Rectal smooth muscle tissue (tissue), 1 donor: ENCODE data around the gene NR0B2.

Source experiments
- H3K27ac ChIP-seq: one replicate; pipeline ENCODE4 v1.7.0; 2013; ENCODE audit warnings: low read depth, low read length, inconsistent platforms
- H3K27me3 ChIP-seq: one replicate; pipeline ENCODE4 v1.7.0; 2013; ENCODE audit warnings: low read length; ENCODE audit not compliant: control insufficient read depth, insufficient read depth
- H3K36me3 ChIP-seq: one replicate; pipeline ENCODE4 v1.7.0; 2013; ENCODE audit warnings: low read length; ENCODE audit not compliant: control insufficient read depth, insufficient read depth
- H3K4me1 ChIP-seq: one replicate; pipeline ENCODE4 v1.7.0; 2013; ENCODE audit warnings: low read length; ENCODE audit not compliant: control insufficient read depth, insufficient read depth
- H3K4me3 ChIP-seq: one replicate; pipeline ENCODE4 v1.7.0; 2013; ENCODE audit warnings: low read length
- H3K9ac ChIP-seq: one replicate; pipeline ENCODE4 v1.7.0; 2013; ENCODE audit warnings: low read length

The NR0B2 gene

DNA sequence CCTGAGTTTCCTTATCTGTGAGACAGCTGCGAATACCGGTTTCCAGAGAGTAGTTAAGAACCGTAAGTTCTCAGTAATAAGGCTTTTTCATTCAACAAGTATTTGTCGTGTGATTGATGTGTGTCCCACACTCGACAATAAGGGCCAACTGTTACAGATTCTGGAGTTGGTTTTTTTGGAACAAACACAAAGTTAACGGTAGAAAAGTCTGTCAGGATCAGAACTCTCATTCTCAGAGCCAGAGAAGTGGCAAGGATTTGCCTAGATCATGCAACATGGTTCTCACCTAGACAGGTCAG, 8.6 kb upstream of the NR0B2 start:
- Histone ChIP-seq H3K4me1 (peaks cover 11% of the 10 kb centered on the region), H3K4me3 (peak overlapping the region; percentile 92), H3K27ac (no peak overlapping the region), H3K27me3 (no peaks in the 10 kb centered on the region), H3K9ac (peak overlapping the region; percentile 69), H3K36me3 (peaks cover 7% of the 10 kb centered on the region)

DNA sequence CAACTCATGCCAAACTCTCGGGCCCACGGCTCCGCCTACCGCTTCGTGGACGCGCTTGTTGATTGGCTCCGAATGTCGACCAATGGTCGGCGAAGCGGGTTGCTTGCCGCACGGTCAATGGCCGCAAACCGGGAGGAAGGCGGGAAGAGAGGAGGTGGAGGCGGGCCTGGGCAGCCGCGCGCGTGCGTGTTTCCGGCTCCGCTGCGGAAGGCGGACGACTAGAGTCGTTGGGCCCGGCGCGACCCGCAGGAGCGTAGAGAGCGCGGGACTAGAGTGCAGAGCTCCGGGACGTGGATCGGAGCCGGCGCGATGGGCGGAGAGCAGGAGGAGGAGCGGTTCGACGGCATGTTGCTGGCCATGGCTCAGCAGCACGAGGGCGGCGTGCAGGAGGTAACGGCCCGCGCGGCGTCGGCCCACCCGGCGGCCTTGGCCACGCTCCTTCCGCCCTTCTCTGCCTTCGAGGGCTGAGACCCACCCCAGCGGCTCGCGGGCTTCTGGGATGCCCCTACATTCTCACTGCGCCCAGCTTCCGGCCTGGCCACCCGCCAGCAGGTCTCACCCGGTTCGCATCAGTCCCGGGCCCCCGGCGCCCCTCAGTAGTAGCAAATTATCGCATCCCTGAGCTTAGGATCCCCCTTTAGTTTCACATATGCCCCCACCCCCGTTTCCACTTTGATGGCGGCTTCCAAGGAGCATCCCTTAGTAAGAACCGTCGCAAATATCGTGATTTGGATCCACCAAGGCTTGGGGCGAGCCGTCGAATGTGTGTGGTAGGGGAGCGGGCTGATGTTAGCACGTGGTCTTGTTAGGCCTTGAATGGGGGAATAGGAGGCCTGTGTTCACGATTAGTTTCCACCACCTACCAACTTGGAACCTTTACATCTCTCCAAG, 8.0 kb upstream of the NR0B2 start, which contains the start of gene NUDC:
NUDC (plus strand) TSS at position 204 of the 891 bp plus-strand sequence; CDS start at position 310, 106 bp downstream.
- Histone ChIP-seq H3K4me3 (peak within 1 kb of the TSS; percentile 92), H3K27ac (peak within 1 kb of the TSS; percentile 88), H3K36me3 (peaks cover 7% of the 10 kb centered on the region), H3K27me3 (no peaks in the 10 kb centered on the region), H3K4me1 (peaks cover 11% of the 10 kb centered on the region), H3K9ac (peak within 1 kb of the TSS; percentile 69)

DNA sequence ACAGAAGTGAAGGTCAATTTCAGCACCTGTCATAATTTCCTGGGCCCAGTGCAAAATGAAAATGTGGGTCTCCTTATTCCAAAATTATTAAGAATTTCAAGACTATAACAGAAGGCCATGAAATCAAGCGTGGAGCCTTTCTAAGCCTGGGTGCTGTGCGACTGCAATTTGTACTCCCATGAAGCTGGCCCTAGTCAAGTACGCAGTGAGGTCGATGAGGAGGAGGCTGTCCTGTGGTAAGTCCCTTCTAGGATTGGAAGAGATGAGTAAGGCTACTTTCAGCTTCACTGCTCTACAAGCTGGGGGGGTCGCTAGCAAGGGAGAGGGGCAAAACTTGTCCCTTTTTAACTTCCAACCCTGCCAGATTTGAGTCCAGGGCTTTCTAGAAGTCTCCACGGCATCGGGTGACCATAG, 7.4 kb upstream of the NR0B2 start:
- H3K36me3 ChIP-seq = peaks cover 7% of the 10 kb centered on the region
- peak overlapping the region; percentile 88 for H3K27ac ChIP-seq
- no peaks in the 10 kb centered on the region for H3K27me3 ChIP-seq
- no peak overlapping the region for H3K9ac ChIP-seq
- H3K4me3 ChIP-seq = peak overlapping the region; percentile 92
- peaks cover 11% of the 10 kb centered on the region for H3K4me1 ChIP-seq

DNA sequence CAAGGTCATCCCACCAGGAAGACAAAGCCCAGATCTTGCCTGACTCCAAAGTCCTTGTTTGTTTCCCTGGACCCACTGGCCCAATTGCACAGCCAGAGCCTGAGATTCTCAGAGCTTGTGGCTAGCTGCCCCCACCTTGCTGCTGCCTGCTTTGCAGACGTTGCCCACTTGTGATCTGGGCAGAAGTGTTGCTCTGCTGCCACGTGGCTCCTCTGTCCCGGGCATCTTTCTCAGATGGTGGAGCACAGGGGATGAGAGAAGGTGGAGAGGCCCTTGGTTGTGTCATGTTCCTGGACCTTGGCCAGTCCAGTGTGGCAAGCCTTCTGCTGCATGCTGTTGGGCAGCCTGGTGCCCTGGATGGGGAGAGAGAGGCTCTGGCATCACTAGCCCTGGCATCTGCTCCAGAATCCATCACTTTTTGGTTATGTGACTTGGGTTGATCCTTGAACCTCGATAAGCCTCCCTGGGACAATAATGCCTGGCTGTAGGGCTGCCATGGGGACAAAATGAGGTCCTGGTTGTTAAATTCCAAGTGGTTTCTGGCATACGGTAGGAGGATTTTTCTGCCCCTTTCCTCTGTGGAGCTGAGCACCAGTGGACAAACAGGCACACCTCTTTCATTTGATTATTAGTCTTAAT, 1.5 kb upstream of the NR0B2 start:
- Histone ChIP-seq H3K27me3 (no peaks in the 10 kb centered on the region), H3K27ac (no peak overlapping the region), H3K36me3 (no peaks in the 10 kb centered on the region), H3K4me1 (no peaks in the 10 kb centered on the region), H3K4me3 (no peak overlapping the region), H3K9ac (no peak overlapping the region)

DNA sequence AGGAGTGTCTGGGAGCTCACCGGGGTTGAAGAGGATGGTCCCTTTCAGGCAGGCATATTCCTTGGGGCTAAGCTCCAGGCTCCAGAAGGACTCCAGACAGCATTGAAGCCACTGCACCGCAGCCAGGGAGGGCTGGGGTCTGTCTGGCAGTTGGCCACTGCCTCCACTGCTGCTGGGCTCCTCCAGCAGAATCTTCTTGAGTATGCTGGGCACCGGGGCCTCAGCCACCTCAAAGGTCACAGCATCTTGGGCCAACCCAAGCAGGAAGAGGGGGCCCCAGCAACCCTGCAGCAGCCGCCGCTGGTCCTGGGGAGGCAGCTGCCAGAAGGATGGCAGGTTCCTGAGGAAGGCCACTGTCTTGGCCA, 404 bp downstream of the NR0B2 start:
- Histone ChIP-seq H3K36me3 (no peaks in the 10 kb centered on the region), H3K4me3 (no peak overlapping the region), H3K27ac (no peak overlapping the region), H3K4me1 (no peaks in the 10 kb centered on the region), H3K9ac (no peak overlapping the region), H3K27me3 (no peaks in the 10 kb centered on the region)

DNA sequence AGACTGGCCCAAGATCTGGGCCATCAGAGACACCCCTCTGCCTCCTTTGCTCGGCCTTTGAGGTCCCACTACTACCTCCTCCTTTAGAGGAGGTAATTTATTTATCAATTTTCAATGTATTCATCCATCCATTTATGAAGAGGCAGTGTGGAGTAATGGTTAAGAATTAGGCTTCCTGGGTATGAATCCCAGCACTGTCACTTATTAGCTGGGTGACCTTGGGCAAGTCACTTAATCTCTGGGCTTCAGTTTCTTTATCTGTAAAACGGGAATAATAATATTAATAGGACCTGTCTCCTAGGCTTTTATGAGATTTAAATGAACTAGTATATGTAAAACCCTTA, 1.7 kb downstream of the NR0B2 start:
- no peaks in the 10 kb centered on the region for H3K36me3 ChIP-seq
- H3K4me3 ChIP-seq = no peak overlapping the region
- H3K9ac ChIP-seq = no peak overlapping the region
- no peaks in the 10 kb centered on the region for H3K27me3 ChIP-seq
- H3K4me1 ChIP-seq = no peaks in the 10 kb centered on the region
- H3K27ac ChIP-seq = no peak overlapping the region

DNA sequence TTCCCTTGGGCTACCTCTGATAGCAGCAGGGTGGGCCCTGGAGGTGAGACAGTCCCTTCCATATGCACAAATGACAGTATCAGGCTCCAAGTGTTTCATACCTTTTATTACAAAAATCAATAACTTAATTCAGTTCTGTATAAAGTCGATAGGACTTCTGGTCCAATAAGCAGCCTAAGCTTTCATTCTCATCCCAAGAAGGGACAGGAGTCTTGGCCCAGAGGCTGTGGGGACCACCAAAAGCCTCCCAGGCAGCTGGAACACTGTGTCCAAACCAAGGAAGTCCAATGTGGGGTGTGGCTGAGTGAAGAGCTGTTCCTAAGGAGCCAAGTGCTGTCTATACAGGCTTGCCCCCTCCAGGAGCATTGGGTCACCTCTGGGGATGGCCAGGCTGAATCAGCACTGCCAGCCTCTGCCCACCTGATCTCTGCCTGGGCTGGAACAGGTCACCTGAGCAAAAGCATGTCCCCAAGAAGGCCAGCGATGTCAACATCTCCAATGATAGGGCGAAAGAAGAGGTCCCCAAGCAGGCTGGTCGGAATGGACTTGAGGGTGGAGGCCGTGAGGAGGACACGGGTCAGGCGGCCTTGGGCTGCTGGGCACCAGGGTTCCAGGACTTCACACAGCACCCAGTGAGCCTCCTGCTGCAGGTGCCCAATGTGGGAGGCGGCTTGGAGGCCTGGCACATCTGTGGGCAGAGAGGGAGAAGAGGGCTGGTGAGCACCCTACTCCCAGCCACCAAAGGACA, 2.2 kb downstream of the NR0B2 start:
- no peaks in the 10 kb centered on the region for H3K4me1 ChIP-seq
- H3K27ac ChIP-seq = no peak overlapping the region
- H3K9ac ChIP-seq = no peak overlapping the region
- no peaks in the 10 kb centered on the region for H3K27me3 ChIP-seq
- no peaks in the 10 kb centered on the region for H3K36me3 ChIP-seq
- no peak overlapping the region for H3K4me3 ChIP-seq

DNA sequence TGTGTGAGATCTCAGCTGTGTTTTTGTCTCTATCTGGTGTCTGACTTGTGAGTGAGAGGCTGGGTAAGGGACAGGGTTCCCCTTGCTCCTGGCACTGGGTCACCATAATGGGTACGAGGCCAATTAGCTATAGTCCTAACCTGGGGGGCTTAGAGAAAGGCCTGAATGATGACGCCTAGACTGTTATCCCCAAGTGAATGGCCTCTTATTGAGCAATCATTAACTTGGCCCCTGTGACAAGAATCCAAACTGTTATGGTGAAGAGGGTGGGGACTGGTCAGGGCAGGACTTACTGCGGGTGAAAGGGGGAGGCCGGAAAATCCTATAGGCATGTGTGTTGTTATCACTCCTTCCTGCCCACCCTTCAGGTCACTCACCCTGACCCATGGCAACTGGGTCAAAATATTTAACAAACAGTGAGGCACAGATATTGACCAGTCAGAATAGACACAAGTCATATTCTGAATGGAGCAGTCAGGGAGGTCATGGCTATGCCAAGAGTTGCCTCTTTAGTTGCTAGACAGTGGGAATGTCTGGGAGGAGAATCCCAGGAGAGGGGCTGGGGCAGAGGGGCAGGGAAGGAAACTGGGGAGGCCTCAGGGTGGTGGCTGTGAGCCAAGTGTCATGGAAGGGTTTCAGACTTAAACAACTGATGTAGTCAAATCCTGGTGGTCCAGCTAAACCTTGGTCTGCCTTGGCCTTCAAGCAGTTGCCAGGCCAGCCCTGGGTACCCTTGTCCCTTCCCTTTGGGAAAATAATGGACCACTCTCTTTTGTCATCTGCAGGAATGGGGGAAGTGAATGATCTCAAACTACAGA, 3.2 kb downstream of the NR0B2 start:
- Histone ChIP-seq H3K4me3 (no peak overlapping the region), H3K9ac (no peak overlapping the region), H3K4me1 (no peaks in the 10 kb centered on the region), H3K27me3 (no peaks in the 10 kb centered on the region), H3K36me3 (no peaks in the 10 kb centered on the region), H3K27ac (no peak overlapping the region)

DNA sequence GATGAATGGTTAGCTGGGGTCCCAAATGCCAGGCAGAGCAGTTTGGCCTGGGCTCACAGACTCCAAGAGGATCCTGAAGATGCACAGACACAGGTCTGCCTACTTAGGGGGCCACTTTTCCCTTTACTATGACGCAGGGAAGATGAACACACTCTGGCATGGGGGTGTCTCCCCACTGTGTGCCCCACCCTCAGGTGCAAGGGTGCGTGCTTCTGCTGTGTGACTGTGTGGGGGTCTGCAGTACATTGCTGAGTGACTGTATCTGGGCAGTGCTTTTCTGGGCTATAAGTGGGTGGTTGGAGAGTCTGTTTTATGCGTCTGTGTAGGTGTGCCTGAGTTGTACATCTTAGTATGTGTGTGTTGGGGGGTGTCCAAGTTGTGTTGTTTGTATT, 3.8 kb downstream of the NR0B2 start:
- Histone ChIP-seq H3K4me1 (no peaks in the 10 kb centered on the region), H3K9ac (no peak overlapping the region), H3K36me3 (no peaks in the 10 kb centered on the region), H3K4me3 (no peak overlapping the region), H3K27ac (no peak overlapping the region), H3K27me3 (no peaks in the 10 kb centered on the region)

DNA sequence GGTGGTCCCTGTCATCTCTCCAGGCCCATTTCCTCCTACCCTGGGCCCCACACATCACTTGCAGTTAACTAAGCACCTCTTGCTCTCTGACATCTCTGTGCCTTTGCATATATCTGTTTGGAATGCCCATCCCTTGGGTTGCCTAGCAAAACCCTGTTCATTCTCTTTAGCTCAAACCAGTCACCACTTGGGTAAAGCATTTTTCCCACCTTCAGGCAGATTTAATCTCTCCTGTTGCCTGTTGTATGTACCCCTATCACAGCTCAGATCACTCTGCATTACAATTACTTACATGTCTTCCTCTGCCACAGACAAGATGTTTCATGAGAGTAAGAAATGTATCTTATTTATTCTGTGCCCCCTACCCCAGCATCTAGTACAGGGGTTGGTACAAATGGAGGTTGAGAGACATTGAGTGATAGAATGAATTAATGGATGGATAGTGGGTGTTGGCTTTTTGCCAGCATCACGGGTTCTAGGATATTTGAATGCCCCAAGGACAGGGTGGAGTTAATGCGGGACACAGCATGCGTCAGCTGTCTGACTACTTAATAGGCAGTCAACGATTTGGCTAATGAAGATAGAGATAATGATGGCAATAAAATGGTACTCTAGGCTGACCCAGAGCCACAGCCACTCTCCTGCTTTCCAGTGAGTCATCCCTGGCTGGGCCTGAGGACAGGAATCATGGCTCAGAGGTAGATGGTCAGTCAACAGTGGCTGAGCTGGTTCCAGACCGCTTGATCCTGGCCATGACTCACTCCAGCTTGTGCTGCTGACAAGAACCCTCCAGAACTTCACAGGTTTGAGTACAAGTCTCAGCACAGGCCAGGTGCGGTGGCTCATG, 6.5 kb downstream of the NR0B2 start:
- Histone ChIP-seq H3K36me3 (no peaks in the 10 kb centered on the region), H3K27me3 (no peaks in the 10 kb centered on the region), H3K4me3 (no peak overlapping the region), H3K9ac (no peak overlapping the region), H3K4me1 (no peaks in the 10 kb centered on the region), H3K27ac (no peak overlapping the region)

DNA sequence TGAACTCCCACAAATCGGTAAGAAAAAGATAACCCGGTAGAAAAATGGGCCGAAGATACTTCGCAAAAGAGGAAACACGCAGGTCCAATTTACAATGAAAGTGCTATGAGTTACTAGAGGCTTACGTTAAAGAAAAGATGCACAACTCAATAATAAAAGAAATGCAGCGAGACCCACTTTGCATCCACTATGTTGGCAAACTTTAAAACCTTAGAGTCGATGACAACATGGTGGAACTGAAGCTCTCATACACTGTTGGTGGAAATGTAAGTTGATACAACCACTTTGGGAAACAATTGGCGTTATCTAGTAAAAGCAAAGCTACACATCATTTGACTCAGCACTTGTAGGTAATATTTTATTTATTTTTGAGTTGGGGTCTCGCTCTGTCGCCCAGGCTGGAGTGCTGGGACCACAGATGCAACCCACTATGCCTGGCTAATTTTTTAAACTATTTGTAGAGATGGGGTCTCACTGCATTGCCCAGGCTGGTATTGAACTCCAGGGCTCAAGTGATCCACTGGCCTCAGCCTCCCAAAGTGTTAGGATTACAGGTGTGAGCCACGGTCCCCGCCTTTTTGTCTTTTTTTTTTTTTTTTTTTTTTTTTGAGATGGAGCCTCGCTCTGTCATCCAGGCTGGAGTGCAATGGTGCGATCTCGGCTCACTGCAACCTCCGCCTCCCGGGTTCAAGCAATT, 12.8 kb downstream of the NR0B2 start:
- Histone ChIP-seq H3K4me3 (peak overlapping the region; percentile 100), H3K9ac (no peak overlapping the region), H3K27ac (peak overlapping the region; percentile 88), H3K36me3 (peaks cover 5% of the 10 kb centered on the region), H3K4me1 (peaks cover 12% of the 10 kb centered on the region), H3K27me3 (no peaks in the 10 kb centered on the region)
